HL-60 (cell line): ENCODE measurements around the gene PLPP7.

Source experiments
- DNase-seq, 2 experiments: peaks; one replicate each; pipeline ENCODE4 v3.0.0-alpha.2; 2010 to 2020; ENCODE audit warnings: low read depth in 1 of 2, low spot score in 1 of 2
- H3K27ac ChIP-seq: fragments of 250-450 bp; sonication (Bioruptor Pico); replicated peaks from 2 replicates; pipeline ENCODE4 v1.5.1; 2020; ENCODE audit warnings: mild to moderate bottlenecking, moderate library complexity
- H3K27me3 ChIP-seq: fragments of 250-450 bp; sonication (Bioruptor Pico); 2 replicates; pipeline ENCODE4 v1.5.1; 2021; ENCODE audit warnings: mild to moderate bottlenecking, moderate library complexity; ENCODE audit not compliant: insufficient read depth, poor library complexity, severe bottlenecking
- H3K4me3 ChIP-seq: replicated peaks from 2 replicates; pipeline ENCODE4 v1.5.1; 2011; ENCODE audit warnings: mild to moderate bottlenecking, control low read depth, low read length; ENCODE audit not compliant: insufficient read depth
- CTCF ChIP-seq: IDR thresholded peaks from one replicate; pipeline ENCODE4 v1.5.1; 2011; ENCODE audit warnings: low read length, control low read depth, inconsistent platforms; ENCODE audit not compliant: insufficient read depth
- GABPA ChIP-seq: IDR thresholded peaks from 2 replicates; pipeline ENCODE4 v1.6.1; 2012; ENCODE audit warnings: low read depth
- POLR2AphosphoS5 ChIP-seq: IDR thresholded peaks from 2 replicates; pipeline ENCODE4 v1.6.1; 2012; ENCODE audit warnings: low read depth
- REST ChIP-seq: IDR thresholded peaks from 2 replicates; pipeline ENCODE4 v1.6.1; 2012; ENCODE audit warnings: low read depth; ENCODE audit not compliant: insufficient replicate concordance
- SPI1 ChIP-seq: IDR thresholded peaks from 2 replicates; pipeline ENCODE4 v1.6.1; 2012; ENCODE audit warnings: low read depth, mild to moderate bottlenecking, borderline replicate concordance

Gene PLPP7

GRCh38 chr9:131297903-131298302, 8.4 kb downstream of the PLPP7 start:
- H3K4me3 ChIP-seq = no peak overlapping the region
- no peaks in the 10 kb centered on the region for H3K27me3 ChIP-seq
- no peak for DNase-seq
- H3K27ac ChIP-seq = no peak overlapping the region
- TF ChIP-seq REST = no peak
- no peak for TF ChIP-seq POLR2AphosphoS5
- TF ChIP-seq CTCF = no peak
- TF ChIP-seq GABPA = no peak
- TF ChIP-seq SPI1 = no peak

- H3K27ac ChIP-seq = no peak overlapping the region
- no peaks in the 10 kb centered on the region for H3K27me3 ChIP-seq
- DNase-seq = no peak
- H3K4me3 ChIP-seq = no peak overlapping the region
- no peak for TF ChIP-seq CTCF
- no peak for TF ChIP-seq REST
- TF ChIP-seq GABPA = no peak
These were observed 8.8 kb downstream of the PLPP7 start for GRCh38 chr9:131298341-131298740.

GRCh38 chr9:131298816-131299215, 9.3 kb downstream of the PLPP7 start:
- Histone ChIP-seq H3K27me3 (no peaks in the 10 kb centered on the region), H3K27ac (no peak overlapping the region), H3K4me3 (no peak overlapping the region)
- TF ChIP-seq SPI1 (no peak), CTCF (no peak), GABPA (no peak), POLR2AphosphoS5 (no peak), REST (no peak)
- no peak for DNase-seq
